GM18508 (cell line): ENCODE data around the gene ICAM1.

ENCODE experiments used
- ATAC-seq: cut with Tn5 transposase; IDR thresholded peaks from one replicate; pipeline ENCODE4 v1.9.1; 2021; ENCODE audit warnings: moderate number of reproducible peaks; ENCODE audit not compliant: insufficient read depth, unreplicated experiment

Gene ICAM1

GRCh38 chr19:10318807-10319682 is 48.1 kb downstream of the ICAM1 start:
- no peak for ATAC-seq

GRCh38 chr19:10320602-10321416 is 49.9 kb downstream of the ICAM1 start:
- ATAC-seq = no peak

GRCh38 chr19:10321417-10321797 is 50.5 kb downstream of the ICAM1 start:
- no peak for ATAC-seq

- no peak for ATAC-seq
Measured at GRCh38 chr19:10321874-10322835, 51.2 kb downstream of the ICAM1 start.

DNA sequence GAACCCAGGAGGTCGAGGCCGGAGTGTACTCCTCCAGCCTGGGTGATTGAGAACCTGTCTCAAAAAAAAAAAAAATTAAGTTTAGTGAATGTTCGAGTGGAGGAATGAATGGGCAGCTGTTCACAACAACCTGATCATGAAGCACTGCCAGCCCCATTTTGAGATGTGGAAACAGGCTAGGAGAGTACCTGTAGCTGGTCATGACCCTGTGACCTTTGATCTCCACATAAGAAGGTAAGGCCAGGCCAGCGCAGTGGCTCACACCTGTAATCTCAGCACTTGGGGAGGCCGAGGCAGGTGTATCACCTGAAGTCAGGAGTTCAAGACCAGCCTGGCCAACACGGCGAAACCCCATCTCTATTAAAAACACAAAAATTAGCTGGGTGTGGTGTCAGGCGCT is 54.8 kb downstream of the ICAM1 start:
- ATAC-seq = no peak

GRCh38 chr19:10327793-10328192 is 56.9 kb downstream of the ICAM1 start:
- ATAC-seq = no peak

GRCh38 chr19:10328558-10329429 is 57.9 kb downstream of the ICAM1 start:
- ATAC-seq = no peak

GRCh38 chr19:10329555-10329954 is 58.6 kb downstream of the ICAM1 start:
- ATAC-seq = no peak

GRCh38 chr19:10332158-10332964 is 61.4 kb downstream of the ICAM1 start:
- ATAC-seq = no peak

GRCh38 chr19:10332965-10333757 is 62.2 kb downstream of the ICAM1 start, which contains the start of gene RAVER1:
RAVER1 (minus strand) TSS chr19:10333529; CDS start chr19:10333507, 22 bp downstream.
- ATAC-seq = peak; percentile 55

DNA sequence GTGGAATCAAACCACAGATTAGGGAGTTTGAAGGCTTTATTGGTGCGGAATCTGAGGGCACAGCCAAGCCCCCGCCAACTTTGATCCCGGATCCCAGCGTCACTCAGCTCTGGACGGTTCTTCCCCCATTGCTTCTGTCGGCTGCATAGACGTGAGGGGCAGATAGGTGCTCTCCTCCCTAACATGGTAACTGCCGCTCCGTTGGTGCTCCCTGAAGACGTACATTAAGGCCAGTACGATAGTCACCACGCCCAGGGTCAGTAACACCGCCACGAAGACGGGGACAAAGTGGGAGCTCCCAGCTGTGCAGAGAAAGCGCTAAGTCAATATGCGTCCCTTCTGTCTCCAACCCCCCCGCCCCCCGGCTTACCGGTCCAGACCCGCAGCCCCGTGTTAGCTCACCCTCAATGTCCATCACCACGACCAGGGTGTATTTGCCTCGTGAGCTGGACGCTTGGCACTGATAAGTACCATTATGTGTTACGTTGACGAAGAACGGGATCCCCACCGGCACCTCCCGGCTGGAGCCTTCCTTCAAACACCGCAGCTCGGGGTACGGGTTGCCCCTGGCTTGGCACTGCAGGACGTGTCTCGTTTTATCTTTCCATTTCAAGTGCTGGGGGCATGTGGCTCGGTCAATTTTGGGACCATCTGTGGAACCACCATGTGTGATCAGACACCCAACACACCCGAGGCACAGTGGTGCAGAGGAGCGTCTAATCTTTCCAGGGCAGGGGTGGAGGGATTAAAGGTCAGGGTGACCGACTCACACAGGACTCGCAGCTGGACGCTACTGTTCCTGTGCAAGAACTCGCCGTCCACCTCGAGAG is 63.1 kb downstream of the ICAM1 start:
- no peak for ATAC-seq

DNA sequence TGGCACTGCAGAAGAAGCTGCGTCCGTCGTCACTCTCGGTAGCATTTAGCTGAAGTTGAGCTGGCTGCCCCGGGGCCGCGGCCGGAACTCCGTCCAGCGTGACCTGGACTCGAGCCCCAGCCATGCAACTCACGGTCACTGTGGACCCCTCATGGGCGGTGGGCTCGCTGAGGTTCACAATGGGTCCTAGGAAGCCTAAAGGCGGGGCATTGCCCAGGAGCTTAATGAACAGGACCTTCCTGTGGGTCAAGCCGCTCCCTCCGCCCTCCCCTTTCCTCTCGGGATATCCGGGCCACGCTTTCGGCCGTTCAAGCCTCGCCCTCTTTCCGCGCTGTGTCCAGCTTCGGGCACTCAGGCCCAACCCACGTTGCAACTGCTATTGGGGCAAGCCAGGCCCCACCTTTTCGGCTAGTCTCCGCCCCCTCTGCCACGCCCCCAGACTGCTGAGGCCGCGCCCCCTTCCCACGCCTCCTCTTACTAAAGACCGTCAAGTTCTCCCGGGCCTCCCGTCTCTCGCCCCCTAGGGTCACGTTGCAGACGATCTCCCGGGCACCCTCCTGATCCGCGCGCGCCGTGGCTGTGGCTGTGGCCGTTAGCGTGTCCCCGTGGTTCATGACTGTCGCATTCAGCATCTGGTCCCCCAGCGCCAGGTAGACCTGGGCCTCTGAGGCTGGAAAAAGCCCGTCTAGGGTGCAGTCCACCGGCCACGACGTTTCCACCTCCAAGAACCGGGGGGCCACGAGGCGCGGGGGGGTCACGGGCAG is 63.9 kb downstream of the ICAM1 start:
- no peak for ATAC-seq

GRCh38 chr19:10335352-10335985 is 64.5 kb downstream of the ICAM1 start:
- no peak for ATAC-seq
